ENCODE results near the gene PDE2A.

DNA sequence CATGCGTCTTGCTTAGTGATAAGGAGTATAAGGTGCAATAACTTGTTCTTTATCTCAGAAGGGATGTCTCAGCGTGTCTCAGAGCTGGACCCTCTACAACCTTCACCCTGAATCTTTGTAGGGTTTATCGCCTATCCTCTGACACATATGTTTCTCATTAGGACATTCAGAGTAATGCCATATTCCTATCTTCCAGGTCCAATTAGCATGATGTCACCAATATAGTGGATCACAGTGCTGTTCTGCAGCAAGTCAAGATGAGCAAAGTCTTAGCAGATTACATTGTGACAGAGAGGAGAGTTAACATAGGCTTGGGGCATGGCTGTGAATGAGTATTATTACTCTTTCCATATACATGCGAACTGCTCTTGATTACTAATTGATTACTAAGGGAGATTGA is 129.6 kb downstream of the PDE2A start:
- TF ChIP-seq POLR2A (IDR thresholded peaks at IDR 0.05; ENCODE audit: low read depth, low read length) (no peak), TAF1 (IDR thresholded peaks at IDR 0.05; ENCODE audit: borderline replicate concordance, low read depth, low read length) (no peak), POLR2AphosphoS5 (IDR thresholded peaks at IDR 0.05; ENCODE audit: low read depth, low read length) (no peak)
